Esophagus squamous epithelium (tissue), 4 donors: ENCODE results near the gene MKNK1.

Experiments
- POLR2A ChIP-seq, 4 donors: fragments of 450-650 bp; IDR thresholded peaks; one replicate each; pipeline ENCODE4 v1.6.1; 2017; ENCODE audit warnings: antibody characterized with exemption in 4 of 4, mild to moderate bottlenecking in 4 of 4, moderate library complexity in 3 of 4
- TF ChIP-seq, protein P1 (sequence below), 6 experiments: fragments of 450-650 bp in 4 of 6; fragments of 200-600 bp in 2 of 6; sonication (generic) in 2 of 6; IDR thresholded peaks; one replicate each; pipeline ENCODE4 v1.5.1; 2016 to 2019; ENCODE audit warnings: antibody characterized with exemption in 6 of 6, mild to moderate bottlenecking in 4 of 6, moderate library complexity in 4 of 6

DNA sequence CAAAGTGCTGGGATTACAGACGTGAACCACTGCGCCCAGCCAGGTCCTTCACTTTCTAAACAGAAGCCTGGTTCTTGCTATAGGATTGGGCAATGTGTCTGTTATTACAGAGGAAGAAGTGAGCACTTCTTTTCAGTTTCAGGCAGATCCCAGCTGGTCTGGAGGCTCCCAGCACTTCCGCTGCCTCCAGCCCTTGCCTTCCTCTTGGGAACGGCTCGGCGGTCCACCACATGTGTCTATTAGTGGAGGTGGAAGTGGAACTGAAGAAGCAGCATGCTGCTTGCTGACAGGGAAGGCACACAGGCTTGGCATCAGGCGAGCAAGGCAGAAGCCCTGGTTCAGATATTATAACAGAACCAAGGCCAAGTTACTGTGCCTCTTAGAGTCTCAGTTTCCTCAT, 17.0 kb downstream of the MKNK1 start:
- TF ChIP-seq, protein P1, sequence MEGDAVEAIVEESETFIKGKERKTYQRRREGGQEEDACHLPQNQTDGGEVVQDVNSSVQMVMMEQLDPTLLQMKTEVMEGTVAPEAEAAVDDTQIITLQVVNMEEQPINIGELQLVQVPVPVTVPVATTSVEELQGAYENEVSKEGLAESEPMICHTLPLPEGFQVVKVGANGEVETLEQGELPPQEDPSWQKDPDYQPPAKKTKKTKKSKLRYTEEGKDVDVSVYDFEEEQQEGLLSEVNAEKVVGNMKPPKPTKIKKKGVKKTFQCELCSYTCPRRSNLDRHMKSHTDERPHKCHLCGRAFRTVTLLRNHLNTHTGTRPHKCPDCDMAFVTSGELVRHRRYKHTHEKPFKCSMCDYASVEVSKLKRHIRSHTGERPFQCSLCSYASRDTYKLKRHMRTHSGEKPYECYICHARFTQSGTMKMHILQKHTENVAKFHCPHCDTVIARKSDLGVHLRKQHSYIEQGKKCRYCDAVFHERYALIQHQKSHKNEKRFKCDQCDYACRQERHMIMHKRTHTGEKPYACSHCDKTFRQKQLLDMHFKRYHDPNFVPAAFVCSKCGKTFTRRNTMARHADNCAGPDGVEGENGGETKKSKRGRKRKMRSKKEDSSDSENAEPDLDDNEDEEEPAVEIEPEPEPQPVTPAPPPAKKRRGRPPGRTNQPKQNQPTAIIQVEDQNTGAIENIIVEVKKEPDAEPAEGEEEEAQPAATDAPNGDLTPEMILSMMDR (IDR thresholded peaks at IDR 0.05): no peak
- TF ChIP-seq POLR2A (IDR thresholded peaks at IDR 0.05): no peak
